Measurements from ENCODE around the gene CD300LD.

GRCh38 chr17:74625661-74626060 lies 33.6 kb upstream of the CD300LD start:
- TF ChIP-seq CTCF (conservative IDR thresholded peaks at IDR 0.05) (no peak), EZH2 (IDR thresholded peaks at IDR 0.05; ENCODE audit: low read depth) (no peak)
